Bone marrow (tissue), 2 donors: ENCODE measurements around the gene PRR14L.
"Not testable (repeated sequence)": the region's sequence is repeated elsewhere in the genome, so short reads cannot be mapped to it uniquely, and the experiment has no call there.

Experiments
- DNase-seq, 2 donors: peaks; one replicate each; lab custom pipeline; 2025; lab: John Stamatoyannopoulos, UW

PRR14L gene

GRCh38 chr22:31740314-31740713 is 9.6 kb downstream of the PRR14L start:
- not testable (repeated sequence) for DNase-seq

GRCh38 chr22:31739795-31740201 is 10.1 kb downstream of the PRR14L start:
- DNase-seq: no peak

GRCh38 chr22:31738566-31738965 is 11.4 kb downstream of the PRR14L start:
- no peak for DNase-seq

- DNase-seq: no peak
Measured at GRCh38 chr22:31737932-31738331, 12.0 kb downstream of the PRR14L start.

GRCh38 chr22:31736458-31736857 is 13.5 kb downstream of the PRR14L start:
- DNase-seq: no peak

GRCh38 chr22:31734512-31734911 is 15.4 kb downstream of the PRR14L start:
- DNase-seq: no peak

- DNase-seq: no peak
Measured at GRCh38 chr22:31733580-31734079, 16.3 kb downstream of the PRR14L start.

GRCh38 chr22:31732089-31732829 is 17.7 kb downstream of the PRR14L start:
- no peak for DNase-seq

GRCh38 chr22:31730344-31730711 is 19.6 kb downstream of the PRR14L start:
- no peak for DNase-seq

- no peak for DNase-seq
Measured at GRCh38 chr22:31728857-31729256, 21.1 kb downstream of the PRR14L start.

GRCh38 chr22:31726692-31727091 is 23.2 kb downstream of the PRR14L start:
- DNase-seq: no peak

- DNase-seq: no peak
Measured at GRCh38 chr22:31723723-31724122, 26.2 kb downstream of the PRR14L start.

GRCh38 chr22:31719850-31720471 is 30.0 kb downstream of the PRR14L start:
- DNase-seq: no peak

- DNase-seq: no peak
Measured at GRCh38 chr22:31715147-31715778, 34.7 kb downstream of the PRR14L start.

- DNase-seq: not testable (repeated sequence)
Measured at GRCh38 chr22:31711226-31711625, 38.7 kb downstream of the PRR14L start.

GRCh38 chr22:31707519-31707918 is 42.4 kb downstream of the PRR14L start:
- no peak for DNase-seq

GRCh38 chr22:31695423-31695822 is 54.5 kb downstream of the PRR14L start:
- no peak for DNase-seq

- DNase-seq: not testable (repeated sequence)
Measured at GRCh38 chr22:31694046-31694445, 55.9 kb downstream of the PRR14L start.

- peak in 1 of 2 donors; percentile 7 for DNase-seq
Measured at GRCh38 chr22:31692186-31692886, 57.6 kb downstream of the PRR14L start.

- DNase-seq: no peak
Measured at GRCh38 chr22:31691408-31691807, 58.5 kb downstream of the PRR14L start.

GRCh38 chr22:31683181-31684105 is 66.5 kb downstream of the PRR14L start:
- DNase-seq: no peak
